Pancreas (tissue), 10 donors: ENCODE data around the gene KRT72. TPM values are rescaled to one million over a fixed set of nuclear protein-coding genes. Genes with fewer than 3 reads are reported as not detected.

Experiments
- ATAC-seq, 4 donors: fragments of 200-7000 bp; cut with Tn5 transposase; one replicate each; pipeline versions ENCODE4 v1.8.0 to v1.9.1; 2020; ENCODE audit warnings: mild to moderate bottlenecking in 4 of 4, moderate library complexity in 4 of 4
- DNase-seq, 6 donors: peaks; one replicate each; pipeline ENCODE4 v3.0.0-alpha.2; 2020
- FAIRE-seq: peaks from 2 replicates; lab custom pipeline; 2012; peaks lifted over from hg19 to GRCh38; lab: Jason Lieb, UNC
- H3K27ac ChIP-seq, 4 donors: fragments of 200-600 bp; sonication (generic); 1 replicate in 3 of 4; 2 replicates in 1 of 4; pipeline versions ENCODE4 v1.5.0 to v1.8.0; 2020
- H3K27me3 ChIP-seq, 4 donors: fragments of 200-600 bp; one replicate each; pipeline ENCODE4 v1.8.0; 2021
- H3K36me3 ChIP-seq, 3 donors: fragments of 200-600 bp; sonication (generic) in 1 of 3; one replicate each; pipeline versions ENCODE4 v1.5.0 to v1.8.0; 2020 to 2021
- H3K4me1 ChIP-seq, 3 donors: fragments of 200-600 bp; one replicate each; pipeline ENCODE4 v1.8.0; 2021
- H3K4me3 ChIP-seq, 4 donors: fragments of 200-600 bp; sonication (generic) in 2 of 4; one replicate each; pipeline versions ENCODE4 v1.5.0 to v1.8.0; 2020 to 2021
- H3K9me3 ChIP-seq, 4 donors: fragments of 200-600 bp; one replicate each; pipeline ENCODE4 v1.8.0; 2021
- CTCF ChIP-seq, 4 donors: fragments of 200-600 bp; sonication (generic) in 3 of 4; IDR thresholded peaks; one replicate each; pipeline versions ENCODE4 v1.5.0 to v1.8.0; 2021; ENCODE audit warnings: antibody characterized with exemption in 4 of 4
- WGBS, 2 donors: extraction: QIAGEN DNeasy Blood & Tissue Kit; methylation state at CpG; one replicate each; pipeline ENCODE4 v1.1.7; 2013; 5-methylcytosine and 5-hydroxymethylcytosine counted together
- intact Hi-C, 3 donors: fragments of 100-400 bp; cut with DNase I; formaldehyde crosslinking; loops; one replicate each; pipeline versions ENCODE4 v1.11.1 to v1.14.2; 2022
- polyA plus RNA-seq, 2 donors: library from polyadenylated mRNA; stranded (reverse); fragments of 200-250 nt; gene quantifications; one replicate each; pipeline ENCODE4 v1.2.3, GENCODE V29; 2013
- total RNA-seq, 6 donors: library from RNA; stranded (reverse); fragmentation: NEBNext Ultra II Directional in 4 of 6; extraction: Animal tissue kit (Norgen Biotek cat#: 25700) in 4 of 6; gene quantifications; one replicate each; pipeline versions ENCODE4 v1.2.1 to v1.2.4, GENCODE V29; 2021 to 2023
- donor health status: healthy with polysubstance abuse.
- donor health status: DM: no; HTN: no; CAD: no; lungs with moderate emphysema.
- donor health status: DM: no; HTN: no; CAD: no.
- donor health status: control.
- donor health status: control.
- donor health status: Bipolar disorder and iron deficiency.
- donor health status: DM: yes; HTN: yes; CAD: no.
- donor health status: DM: no; HTN: no; CAD: no.
- donor health status: DM: no; HTN: no; CAD: no.
- donor health status: DM: yes; HTN: yes; CAD: no.

KRT72 gene
- total and polyA plus RNA-seq, 8 donors: 0.09 TPM; not detected in 7

GRCh38 chr12:52608161-52608560 is 6.9 kb upstream of the KRT72 start:
- intact Hi-C loops: no loop called here
- no peak for FAIRE-seq

GRCh38 chr12:52607314-52607713 is 6.1 kb upstream of the KRT72 start:
- H3K4me3 ChIP-seq: no peak overlapping the region
- no peak for ATAC-seq
- 37 to 57% methylated on average over 1 of the region's 1 CpG for WGBS, 2 donors
- FAIRE-seq: no peak
- intact Hi-C loops: no loop called here
- no peaks in the 10 kb centered on the region for H3K9me3 ChIP-seq
- TF ChIP-seq CTCF (IDR thresholded peaks at IDR 0.05): no peak
- H3K27me3 ChIP-seq: no peaks in the 10 kb centered on the region
- H3K27ac ChIP-seq: no peak overlapping the region
- H3K36me3 ChIP-seq: no peaks in the 10 kb centered on the region
- no peaks in the 10 kb centered on the region for H3K4me1 ChIP-seq
- no peak for DNase-seq

More at GRCh38 chr12:52608161-52608560, 6.9 kb upstream of the KRT72 start:
- Histone ChIP-seq H3K27me3 (no peaks in the 10 kb centered on the region), H3K36me3 (no peaks in the 10 kb centered on the region), H3K9me3 (no peaks in the 10 kb centered on the region), H3K4me1 (no peaks in the 10 kb centered on the region), H3K4me3 (no peak overlapping the region), H3K27ac (no peak overlapping the region)
- no peak for DNase-seq
- 74 to 75% methylated on average over 6 of the region's 6 CpGs for WGBS, 2 donors
- ATAC-seq: no peak
- TF ChIP-seq CTCF (IDR thresholded peaks at IDR 0.05): no peak

GRCh38 chr12:52606581-52607218 is 5.4 kb upstream of the KRT72 start:
- peaks cover 0 to 3% (median 0%) of the 10 kb centered on the region in 4 donors for H3K27me3 ChIP-seq
- intact Hi-C loops: no loop called here
- DNase-seq (no peak), FAIRE-seq (no peak), ATAC-seq (no peak)
- H3K27ac ChIP-seq: no peak overlapping the region
- 80 to 82% methylated on average over 7 of the region's 7 CpGs for WGBS, 2 donors
- no peaks in the 10 kb centered on the region for H3K36me3 ChIP-seq
- no peak overlapping the region for H3K4me3 ChIP-seq
- no peaks in the 10 kb centered on the region for H3K4me1 ChIP-seq
- no peak for TF ChIP-seq CTCF (IDR thresholded peaks at IDR 0.05)
- no peaks in the 10 kb centered on the region for H3K9me3 ChIP-seq

- FAIRE-seq: no peak
- Histone ChIP-seq H3K9me3 (no peaks in the 10 kb centered on the region), H3K27ac (no peak overlapping the region), H3K27me3 (peaks cover 0 to 5% (median 2%) of the 10 kb centered on the region in 4 donors), H3K4me3 (no peak overlapping the region), H3K36me3 (no peaks in the 10 kb centered on the region), H3K4me1 (no peaks in the 10 kb centered on the region)
- no peak for DNase-seq
- WGBS, 2 donors: 73 to 79% methylated on average over 3 of the region's 3 CpGs
- ATAC-seq: no peak
- intact Hi-C loops: no loop called here
- no peak for TF ChIP-seq CTCF (IDR thresholded peaks at IDR 0.05)
Measured at GRCh38 chr12:52606096-52606495, 4.8 kb upstream of the KRT72 start.

GRCh38 chr12:52605542-52605941 is 4.3 kb upstream of the KRT72 start:
- H3K9me3 ChIP-seq: no peaks in the 10 kb centered on the region
- H3K27me3 ChIP-seq: peaks cover 0 to 10% (median 4%) of the 10 kb centered on the region in 4 donors
- H3K27ac ChIP-seq: no peak overlapping the region
- no peaks in the 10 kb centered on the region for H3K4me1 ChIP-seq
- intact Hi-C loops: no loop called here
- H3K4me3 ChIP-seq: no peak overlapping the region
- DNase-seq (no peak), ATAC-seq (no peak), FAIRE-seq (no peak)
- 72 to 91% methylated on average over 1 of the region's 1 CpG for WGBS, 2 donors
- TF ChIP-seq CTCF (IDR thresholded peaks at IDR 0.05): no peak
- H3K36me3 ChIP-seq: no peaks in the 10 kb centered on the region
